ENCODE results near the gene TNIP3. TPM values are rescaled to one million over a fixed set of nuclear protein-coding genes. Genes with fewer than 3 reads are reported as not detected.

TNIP3 gene
- total RNA-seq, 1 donor from 2014 or later: not detected

- Histone ChIP-seq H3K36me3 (no peaks in the 10 kb centered on the region), H3K27me3 (no peaks in the 10 kb centered on the region), H3F3A (ENCODE audit: low read depth) (no peaks in the 10 kb centered on the region), H3K9ac (no peak overlapping the region), H3K79me2 (ENCODE audit: low read depth) (no peaks in the 10 kb centered on the region), H3K4me3 (no peak overlapping the region), H2AFZ (replicated peaks) (no peak overlapping the region), H3K27ac (no peak overlapping the region), H4K20me1 (ENCODE audit: low read depth) (no peaks in the 10 kb centered on the region), H3K4me2 (no peak overlapping the region), H3K9me3 (ENCODE audit: low read depth) (no peaks in the 10 kb centered on the region), H3K4me1 (no peaks in the 10 kb centered on the region)
- H3K36me3 Mint-ChIP-seq: no peaks in the 10 kb centered on the region
- H3K4me1 Mint-ChIP-seq: peaks cover 5% of the 10 kb centered on the region
- H3K27me3 Mint-ChIP-seq (ENCODE audit: insufficient read depth, low read depth): no peaks in the 10 kb centered on the region
- H3K9me3 Mint-ChIP-seq: no peaks in the 10 kb centered on the region
- no peak overlapping the region for H3K4me3 Mint-ChIP-seq
- H3K27ac Mint-ChIP-seq: no peak overlapping the region
- no peak for DNase-seq (ENCODE audit: low spot score)
- TF ChIP-seq, protein P1, sequence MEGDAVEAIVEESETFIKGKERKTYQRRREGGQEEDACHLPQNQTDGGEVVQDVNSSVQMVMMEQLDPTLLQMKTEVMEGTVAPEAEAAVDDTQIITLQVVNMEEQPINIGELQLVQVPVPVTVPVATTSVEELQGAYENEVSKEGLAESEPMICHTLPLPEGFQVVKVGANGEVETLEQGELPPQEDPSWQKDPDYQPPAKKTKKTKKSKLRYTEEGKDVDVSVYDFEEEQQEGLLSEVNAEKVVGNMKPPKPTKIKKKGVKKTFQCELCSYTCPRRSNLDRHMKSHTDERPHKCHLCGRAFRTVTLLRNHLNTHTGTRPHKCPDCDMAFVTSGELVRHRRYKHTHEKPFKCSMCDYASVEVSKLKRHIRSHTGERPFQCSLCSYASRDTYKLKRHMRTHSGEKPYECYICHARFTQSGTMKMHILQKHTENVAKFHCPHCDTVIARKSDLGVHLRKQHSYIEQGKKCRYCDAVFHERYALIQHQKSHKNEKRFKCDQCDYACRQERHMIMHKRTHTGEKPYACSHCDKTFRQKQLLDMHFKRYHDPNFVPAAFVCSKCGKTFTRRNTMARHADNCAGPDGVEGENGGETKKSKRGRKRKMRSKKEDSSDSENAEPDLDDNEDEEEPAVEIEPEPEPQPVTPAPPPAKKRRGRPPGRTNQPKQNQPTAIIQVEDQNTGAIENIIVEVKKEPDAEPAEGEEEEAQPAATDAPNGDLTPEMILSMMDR (IDR thresholded peaks at IDR 0.05): no peak
- TF ChIP-seq EZH2 (IDR thresholded peaks at IDR 0.05) (no peak), EZH2phosphoT487 (IDR thresholded peaks at IDR 0.05) (no peak)
Observed at GRCh38 chr4:121146530-121146929, 17.6 kb downstream of the TNIP3 start.

DNA sequence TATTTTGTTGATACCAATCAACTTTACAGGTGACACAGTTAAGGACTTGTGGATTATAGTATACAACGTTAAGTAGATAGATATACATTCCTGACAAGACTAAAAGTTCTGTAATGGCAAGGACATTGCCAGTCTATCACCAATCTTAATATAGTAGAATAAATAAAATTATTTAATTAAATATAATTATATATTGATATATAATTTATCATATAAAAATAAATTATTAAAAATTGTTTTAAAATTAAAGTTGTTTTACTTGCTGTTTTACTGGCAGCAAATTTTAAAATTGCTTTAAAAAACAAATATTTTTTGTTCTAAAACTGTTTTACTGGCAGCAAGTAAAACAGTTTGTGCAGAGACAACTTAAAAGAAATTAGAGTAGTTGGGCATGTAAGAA is 18.7 kb downstream of the TNIP3 start:
- Mint-ChIP-seq H3K27ac (no peak overlapping the region), H3K4me1 (peaks cover 5% of the 10 kb centered on the region), H3K4me3 (no peak overlapping the region), H3K9me3 (no peaks in the 10 kb centered on the region), H3K27me3 (ENCODE audit: insufficient read depth, low read depth) (no peaks in the 10 kb centered on the region), H3K36me3 (no peaks in the 10 kb centered on the region)
- Histone ChIP-seq H3F3A (ENCODE audit: low read depth) (no peaks in the 10 kb centered on the region), H3K27me3 (no peaks in the 10 kb centered on the region), H3K36me3 (no peaks in the 10 kb centered on the region), H3K27ac (no peak overlapping the region), H4K20me1 (ENCODE audit: low read depth) (no peaks in the 10 kb centered on the region), H3K79me2 (ENCODE audit: low read depth) (no peaks in the 10 kb centered on the region), H3K9ac (no peak overlapping the region), H2AFZ (replicated peaks) (no peak overlapping the region), H3K4me1 (no peaks in the 10 kb centered on the region), H3K4me3 (no peak overlapping the region), H3K4me2 (no peak overlapping the region), H3K9me3 (ENCODE audit: low read depth) (no peaks in the 10 kb centered on the region)
- no peak for DNase-seq (ENCODE audit: low spot score)
- no peak for TF ChIP-seq EZH2 (IDR thresholded peaks at IDR 0.05)
- no peak for TF ChIP-seq EZH2phosphoT487 (IDR thresholded peaks at IDR 0.05)
- TF ChIP-seq, protein P1 (IDR thresholded peaks at IDR 0.05): no peak

DNA sequence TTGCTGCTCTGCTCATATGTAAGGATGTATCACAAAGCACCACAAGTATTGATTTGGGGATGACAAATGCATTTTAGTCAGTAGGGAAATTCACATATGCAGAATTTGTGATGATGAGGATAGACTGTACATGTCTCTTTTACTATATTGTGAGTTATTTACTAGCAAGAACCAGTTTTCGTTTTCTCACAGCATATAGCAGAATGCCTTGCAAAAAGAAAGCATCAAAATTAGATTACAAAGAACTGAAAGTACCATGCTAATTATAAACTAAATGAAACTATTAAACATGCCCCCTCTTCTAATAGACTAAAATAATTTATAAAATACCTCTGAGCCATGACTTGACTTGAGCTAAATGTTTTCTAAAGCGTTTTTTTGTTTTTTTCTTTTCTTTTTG is 20.1 kb downstream of the TNIP3 start:
- TF ChIP-seq EZH2phosphoT487 (IDR thresholded peaks at IDR 0.05): no peak
- no peak for TF ChIP-seq EZH2 (IDR thresholded peaks at IDR 0.05)
- TF ChIP-seq, protein P1 (IDR thresholded peaks at IDR 0.05): no peak
- Histone ChIP-seq H3K4me3 (no peak overlapping the region), H3K79me2 (ENCODE audit: low read depth) (no peaks in the 10 kb centered on the region), H3K36me3 (no peaks in the 10 kb centered on the region), H2AFZ (replicated peaks) (no peak overlapping the region), H4K20me1 (ENCODE audit: low read depth) (no peaks in the 10 kb centered on the region), H3K4me1 (no peaks in the 10 kb centered on the region), H3K4me2 (no peak overlapping the region), H3F3A (ENCODE audit: low read depth) (no peaks in the 10 kb centered on the region), H3K27me3 (no peaks in the 10 kb centered on the region), H3K9ac (no peak overlapping the region), H3K27ac (no peak overlapping the region), H3K9me3 (ENCODE audit: low read depth) (no peaks in the 10 kb centered on the region)
- Mint-ChIP-seq H3K36me3 (no peaks in the 10 kb centered on the region), H3K4me3 (no peak overlapping the region), H3K9me3 (no peaks in the 10 kb centered on the region), H3K27ac (no peak overlapping the region), H3K27me3 (ENCODE audit: insufficient read depth, low read depth) (no peaks in the 10 kb centered on the region), H3K4me1 (peaks cover 5% of the 10 kb centered on the region)
- DNase-seq (ENCODE audit: low spot score): no peak
